GM18502 (cell line): ENCODE data around the gene IGF2BP3.
"Not testable (repeated sequence)": the region's sequence is repeated elsewhere in the genome, so short reads cannot be mapped to it uniquely, and the experiment has no call there.

Experiments
- ATAC-seq: cut with Tn5 transposase; IDR thresholded peaks from one replicate; pipeline ENCODE4 v1.9.1; 2021; ENCODE audit warnings: mild to moderate bottlenecking; ENCODE audit not compliant: unreplicated experiment, poor library complexity

The IGF2BP3 gene

DNA sequence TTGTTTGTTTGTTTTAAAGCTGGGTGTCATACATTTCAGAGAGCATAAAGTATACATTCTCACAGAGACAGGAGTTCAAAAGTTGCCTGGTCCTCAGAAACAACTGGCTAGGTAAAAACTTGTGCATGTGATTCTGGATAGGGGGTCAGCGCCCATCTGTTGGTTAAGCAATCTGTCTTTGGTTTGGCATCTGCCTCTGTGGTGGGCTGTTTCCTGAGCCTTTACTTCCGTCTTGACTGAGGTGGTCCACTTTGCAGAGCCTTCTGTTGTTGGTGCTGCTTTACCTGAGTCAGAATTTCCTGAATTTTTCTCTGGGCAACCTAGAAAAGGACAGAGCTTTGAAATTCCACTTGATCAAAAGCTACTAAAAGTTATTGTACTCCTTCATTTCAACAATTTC, 158.2 kb downstream of the IGF2BP3 start:
- not testable (repeated sequence) for ATAC-seq

DNA sequence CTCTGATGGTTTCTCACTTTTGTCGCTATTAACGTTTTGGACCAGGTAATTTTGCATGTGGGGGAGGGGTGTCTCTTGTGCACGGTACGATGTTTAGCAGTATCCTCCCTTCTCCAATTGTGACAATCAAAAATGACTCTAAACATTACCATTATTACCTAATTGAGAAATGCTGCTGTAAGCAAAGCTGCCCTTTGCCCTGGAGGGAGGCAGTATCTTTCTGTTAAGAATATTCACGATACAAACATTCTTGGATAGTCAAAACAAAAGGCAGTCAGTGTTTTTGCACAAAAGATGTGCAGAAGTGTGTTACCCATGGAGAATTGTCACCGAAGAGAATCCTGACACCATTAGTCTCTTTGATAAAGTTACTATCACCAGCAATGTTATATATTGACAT, 161.5 kb downstream of the IGF2BP3 start:
- ATAC-seq, result no peak

DNA sequence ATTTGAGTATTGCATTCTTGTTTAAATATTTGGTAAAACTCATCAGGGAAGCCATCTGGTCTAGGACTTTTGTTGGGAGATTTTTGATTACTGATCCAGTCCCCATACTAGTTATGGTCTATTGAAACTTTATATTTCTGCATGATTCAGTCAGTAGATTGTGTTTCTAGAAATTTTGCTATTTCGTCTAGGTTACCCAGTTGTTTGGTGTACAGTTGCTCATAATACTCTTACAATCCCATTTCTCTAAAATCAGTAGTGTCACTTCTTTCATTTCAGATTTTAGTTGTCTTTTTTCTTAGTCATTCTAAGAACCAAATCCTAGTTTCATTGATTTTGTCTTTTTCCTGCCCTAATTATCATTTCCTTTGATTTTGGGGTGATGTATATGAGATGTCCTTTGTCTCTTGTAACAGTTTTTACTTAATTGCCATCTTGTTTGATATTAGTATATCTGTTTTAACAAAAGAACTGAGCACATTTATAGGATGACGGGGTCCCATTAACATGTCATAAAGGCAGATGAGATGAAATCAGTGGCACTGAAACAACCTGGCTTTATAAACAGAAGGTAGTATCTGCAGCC, 163.3 kb downstream of the IGF2BP3 start:
- ATAC-seq, result no peak

DNA sequence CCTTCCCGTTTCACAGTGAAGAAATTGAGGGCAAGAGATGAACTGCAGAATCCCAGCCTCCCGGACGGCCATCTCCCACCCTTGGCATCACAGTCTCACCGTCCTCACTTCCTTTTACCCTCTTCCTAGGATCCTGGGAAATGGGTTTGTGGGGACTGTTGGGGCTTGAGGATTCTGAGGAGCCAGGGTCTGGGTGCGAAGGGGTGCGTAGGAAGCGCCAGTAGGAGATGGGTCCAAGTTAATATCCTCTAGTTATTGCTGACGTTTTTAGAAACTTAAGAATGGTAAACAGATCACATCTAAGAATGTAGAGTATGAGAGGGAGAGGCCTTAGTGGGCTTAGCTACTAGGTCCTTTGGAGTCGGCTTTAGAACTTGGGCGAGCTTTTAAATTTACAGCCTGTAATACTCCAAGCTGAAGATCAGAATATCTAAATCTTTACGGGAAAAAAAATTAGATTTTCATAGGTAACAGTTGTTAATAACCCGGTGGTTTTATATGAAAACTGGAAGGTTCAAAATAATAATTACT, 170.5 kb downstream of the IGF2BP3 start:
- peak; percentile 12 for ATAC-seq

DNA sequence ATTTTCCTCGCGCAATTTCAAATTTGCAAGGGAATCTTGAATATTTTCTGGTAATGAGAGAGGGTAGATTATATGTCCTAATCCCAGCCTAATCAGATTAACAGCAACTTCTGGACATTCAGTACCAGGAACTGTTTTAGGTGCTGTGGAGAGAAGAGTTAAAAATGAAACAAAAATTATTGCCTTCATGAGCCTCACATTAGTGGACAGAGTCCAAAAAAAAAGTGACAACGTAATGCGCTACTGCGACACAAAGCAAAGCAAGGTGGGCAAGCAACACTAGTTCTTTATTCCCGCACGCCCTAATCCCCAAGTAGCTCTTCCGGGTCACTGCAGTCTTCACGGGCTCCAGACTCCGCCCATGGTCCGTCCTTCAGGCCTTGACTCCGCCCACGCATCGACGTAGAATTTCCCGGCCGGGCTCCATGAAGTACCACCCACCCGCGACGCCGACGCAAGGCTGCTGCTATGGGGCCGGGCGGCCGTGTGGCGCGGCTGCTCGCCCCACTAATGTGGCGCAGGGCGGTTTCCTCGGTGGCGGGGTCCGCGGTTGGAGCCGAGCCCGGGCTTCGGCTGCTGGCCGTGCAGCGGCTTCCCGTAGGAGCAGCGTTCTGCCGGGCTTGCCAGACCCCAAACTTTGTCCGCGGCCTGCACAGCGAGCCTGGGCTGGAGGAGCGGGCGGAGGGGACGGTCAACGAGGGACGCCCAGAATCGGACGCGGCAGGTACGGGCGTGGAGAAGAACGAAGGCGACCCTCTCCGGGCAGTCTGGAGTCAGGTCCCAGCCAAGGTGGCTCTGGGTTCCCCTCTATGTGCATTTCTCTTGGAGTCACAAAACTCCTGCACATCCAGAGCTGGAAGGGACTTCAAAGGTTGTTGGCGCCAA, 171.2 kb downstream of the IGF2BP3 start, which contains the start of gene MALSU1:
Gene MALSU1 (plus strand): TSS at position 455 of the 885 bp plus-strand sequence. CDS start 14 bp downstream, at position 469.
- peak; percentile 99 for ATAC-seq

DNA sequence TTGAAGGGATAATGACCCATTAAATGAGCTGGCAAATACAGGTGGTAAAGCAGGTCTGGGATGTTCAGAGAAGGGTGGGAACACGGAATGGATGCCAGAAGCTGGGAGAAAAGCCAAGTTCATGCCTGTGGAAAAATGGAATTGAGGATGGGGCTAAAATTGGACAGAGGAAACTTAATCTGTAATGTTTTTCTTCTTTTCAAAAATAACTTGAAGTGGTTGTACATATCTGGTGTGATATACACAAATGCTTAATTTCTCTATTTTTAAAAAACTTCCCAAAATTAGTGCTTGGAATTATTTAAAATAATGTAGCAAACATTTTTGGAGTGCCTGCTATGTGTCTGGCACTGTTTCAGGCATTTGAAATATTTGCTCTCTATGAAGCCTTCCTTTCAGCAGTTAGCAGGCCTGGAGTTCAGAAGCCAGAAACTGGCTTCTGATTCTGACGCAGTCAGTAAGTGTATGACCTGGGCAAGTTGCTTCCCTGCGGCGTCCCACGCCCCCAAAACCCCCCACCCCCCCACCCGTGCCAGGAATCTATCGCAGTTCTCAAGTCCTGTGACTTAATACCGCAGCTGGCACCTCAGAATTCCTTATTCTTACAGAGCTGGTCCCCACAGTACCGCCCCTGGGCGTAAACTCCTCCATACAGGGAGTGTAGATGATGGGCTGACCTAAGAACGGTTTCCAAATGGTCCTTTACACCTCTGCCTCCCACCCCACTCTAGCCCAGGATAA, 172.0 kb downstream of the IGF2BP3 start:
- ATAC-seq, result no peak

DNA sequence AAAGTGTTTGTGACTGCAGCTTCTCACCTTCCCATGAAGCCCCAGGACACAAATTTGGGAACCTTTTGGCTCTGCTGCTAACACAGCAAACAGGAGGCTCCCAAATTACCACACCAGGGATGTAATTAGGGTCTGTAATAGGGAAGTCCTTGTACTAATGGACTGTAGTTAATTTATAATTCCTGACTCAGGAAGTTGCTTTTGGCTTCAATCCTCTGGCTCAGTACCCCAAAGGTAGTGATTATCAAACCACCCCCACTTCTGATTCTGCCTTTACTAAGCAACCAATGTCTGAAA, 174.9 kb downstream of the IGF2BP3 start:
- no peak for ATAC-seq

DNA sequence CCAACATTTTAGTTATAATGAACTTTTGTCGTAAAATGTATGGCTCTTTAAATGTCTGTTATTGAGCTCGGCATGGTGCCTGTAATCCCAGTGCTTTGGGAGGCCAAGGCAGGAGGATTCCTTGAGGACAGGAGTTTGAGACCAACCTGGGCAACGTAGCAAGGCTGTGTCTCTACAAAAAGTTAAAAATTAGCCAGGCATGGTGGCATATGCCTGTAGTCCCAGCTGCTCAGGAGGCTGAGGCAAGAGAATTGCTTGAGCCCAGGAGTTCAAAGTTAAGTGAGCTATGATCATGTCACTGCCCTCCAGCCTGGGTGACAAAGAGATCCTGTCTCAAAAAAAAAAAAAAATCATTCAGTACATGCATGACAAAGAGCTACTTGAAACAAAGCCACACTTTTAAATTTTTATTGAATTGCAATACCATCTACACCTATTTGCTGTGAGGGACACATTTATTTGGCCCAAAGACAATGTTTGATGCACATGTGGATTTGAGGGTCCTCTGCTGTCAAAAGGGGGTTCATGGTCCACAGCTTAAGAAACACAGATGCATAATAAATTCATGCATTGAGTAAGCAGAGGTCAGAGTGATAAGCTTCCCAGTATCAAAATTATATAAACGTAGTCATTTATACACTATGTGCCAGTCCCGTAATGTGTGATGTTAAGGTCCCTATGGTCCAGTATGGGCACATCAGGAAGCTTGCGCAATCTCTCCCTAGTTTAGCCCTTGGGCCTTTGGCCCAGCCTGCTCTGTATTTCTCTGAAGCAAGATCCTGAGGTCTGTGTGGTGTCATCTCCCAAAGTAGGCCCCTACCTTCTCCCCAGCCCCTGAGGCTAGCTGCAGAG, 175.5 kb downstream of the IGF2BP3 start:
- no peak for ATAC-seq

DNA sequence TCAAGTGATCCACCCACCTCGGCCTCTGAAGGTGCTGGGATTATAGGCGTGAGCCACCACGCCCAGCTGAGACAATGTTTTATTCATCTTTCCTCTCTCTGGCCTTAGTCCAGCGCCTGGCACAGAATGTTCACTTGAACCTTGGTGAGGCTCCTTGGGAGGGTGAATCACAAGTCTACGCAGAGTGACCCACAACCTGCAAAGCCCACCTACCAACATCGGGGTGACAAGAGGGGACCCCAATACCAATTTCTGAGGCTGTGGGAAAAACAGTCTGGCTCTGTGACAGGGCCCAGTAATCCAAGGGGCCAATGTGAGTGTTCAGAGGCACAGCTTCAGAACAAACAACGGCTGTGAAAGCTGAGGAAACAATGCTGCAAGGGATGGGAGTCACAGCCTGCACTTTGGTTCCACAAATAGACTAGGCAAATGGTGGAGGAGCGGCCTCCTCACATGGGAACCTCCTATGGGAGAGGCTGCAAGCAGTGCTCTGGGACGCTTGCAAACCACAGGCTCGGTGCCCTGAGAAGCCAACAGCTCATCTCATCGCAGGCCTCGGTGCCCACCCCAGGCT, 176.7 kb downstream of the IGF2BP3 start:
- ATAC-seq, result no peak

DNA sequence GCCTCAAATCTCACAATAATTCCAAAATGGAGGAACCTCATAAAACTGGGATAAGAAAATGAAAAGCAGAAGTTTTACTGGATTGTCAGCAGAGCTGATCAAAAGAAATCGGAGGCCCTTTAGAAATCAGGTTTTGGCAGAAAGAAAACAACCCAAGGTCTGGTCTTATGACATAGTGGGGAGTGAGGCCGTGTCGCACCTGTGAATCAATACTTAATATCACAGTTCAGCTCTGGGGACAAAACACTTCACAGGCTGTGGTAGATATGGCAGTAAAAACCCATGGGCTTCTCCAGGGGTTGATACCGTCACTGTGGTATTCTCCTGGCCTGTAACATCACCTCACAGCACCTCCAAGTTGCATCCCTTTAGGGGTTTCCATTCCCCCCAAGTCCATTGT, 177.7 kb downstream of the IGF2BP3 start:
- no peak for ATAC-seq

DNA sequence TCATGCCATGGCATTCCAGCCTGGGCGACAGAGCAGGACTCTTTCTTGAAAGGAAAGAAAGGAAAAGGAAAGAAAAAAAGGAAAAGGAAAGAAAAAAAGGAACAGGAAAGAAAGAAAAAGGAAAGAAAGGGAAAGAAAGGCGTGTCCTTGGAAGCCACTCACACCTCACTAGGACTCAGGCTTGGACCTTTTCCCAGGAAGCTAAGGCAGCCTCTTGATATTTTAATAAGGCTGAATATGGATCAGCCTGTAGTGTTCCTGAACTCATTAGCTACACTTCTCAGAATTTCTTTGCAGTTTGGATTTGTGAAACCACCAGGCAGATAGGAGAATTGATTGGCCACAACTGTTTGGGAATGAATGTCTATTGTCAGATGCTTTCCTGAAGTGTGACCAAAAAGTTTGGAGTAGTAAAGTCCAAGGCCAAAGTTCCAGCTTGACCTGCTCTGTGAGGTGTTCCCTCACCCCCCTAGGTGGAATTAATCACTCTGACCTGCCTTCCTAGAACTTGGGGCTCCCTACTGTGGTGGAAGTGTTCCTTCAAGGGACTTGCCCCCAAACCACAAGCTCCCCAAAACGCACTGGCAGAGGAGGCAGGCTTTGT, 178.2 kb downstream of the IGF2BP3 start:
- no peak for ATAC-seq

DNA sequence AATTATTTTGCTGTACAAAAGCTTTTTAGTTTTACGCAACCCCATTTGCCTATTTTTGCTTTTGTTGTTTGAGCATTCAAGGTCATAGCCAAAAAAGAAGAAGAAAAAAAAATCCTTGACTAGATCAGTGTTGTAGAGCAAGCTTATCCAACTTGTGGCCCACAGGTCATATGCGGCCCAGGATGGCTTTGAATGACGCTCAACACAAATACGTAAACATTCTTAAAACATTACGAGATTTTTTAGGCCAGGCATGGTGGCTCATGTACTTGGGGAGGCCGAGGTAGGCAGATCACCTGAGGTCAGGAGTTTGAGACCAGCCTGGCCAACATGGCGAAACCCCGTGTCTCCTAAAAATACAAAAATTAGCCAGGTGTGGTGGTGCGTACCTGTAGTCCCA, 179.3 kb downstream of the IGF2BP3 start:
- no peak for ATAC-seq

DNA sequence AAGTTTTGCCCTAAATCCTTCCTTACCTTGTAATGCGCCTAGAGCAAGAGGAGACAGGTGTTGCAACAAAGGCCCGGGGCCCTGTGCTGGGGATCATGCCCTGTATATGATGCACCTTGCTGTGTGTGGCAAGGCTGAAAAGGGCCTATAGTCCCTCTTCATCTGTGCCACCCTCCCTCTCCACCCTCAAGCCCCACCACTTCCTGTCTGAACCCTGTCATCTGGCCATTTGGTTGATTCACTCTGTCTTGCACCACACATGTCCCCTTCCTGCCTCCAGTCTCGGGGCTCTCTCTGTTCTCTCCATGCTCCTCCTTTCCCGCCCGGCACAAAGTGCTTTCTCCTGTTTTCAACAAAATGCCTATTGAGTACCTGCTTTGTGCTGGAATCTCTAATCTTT, 182.7 kb downstream of the IGF2BP3 start:
- ATAC-seq, result no peak

DNA sequence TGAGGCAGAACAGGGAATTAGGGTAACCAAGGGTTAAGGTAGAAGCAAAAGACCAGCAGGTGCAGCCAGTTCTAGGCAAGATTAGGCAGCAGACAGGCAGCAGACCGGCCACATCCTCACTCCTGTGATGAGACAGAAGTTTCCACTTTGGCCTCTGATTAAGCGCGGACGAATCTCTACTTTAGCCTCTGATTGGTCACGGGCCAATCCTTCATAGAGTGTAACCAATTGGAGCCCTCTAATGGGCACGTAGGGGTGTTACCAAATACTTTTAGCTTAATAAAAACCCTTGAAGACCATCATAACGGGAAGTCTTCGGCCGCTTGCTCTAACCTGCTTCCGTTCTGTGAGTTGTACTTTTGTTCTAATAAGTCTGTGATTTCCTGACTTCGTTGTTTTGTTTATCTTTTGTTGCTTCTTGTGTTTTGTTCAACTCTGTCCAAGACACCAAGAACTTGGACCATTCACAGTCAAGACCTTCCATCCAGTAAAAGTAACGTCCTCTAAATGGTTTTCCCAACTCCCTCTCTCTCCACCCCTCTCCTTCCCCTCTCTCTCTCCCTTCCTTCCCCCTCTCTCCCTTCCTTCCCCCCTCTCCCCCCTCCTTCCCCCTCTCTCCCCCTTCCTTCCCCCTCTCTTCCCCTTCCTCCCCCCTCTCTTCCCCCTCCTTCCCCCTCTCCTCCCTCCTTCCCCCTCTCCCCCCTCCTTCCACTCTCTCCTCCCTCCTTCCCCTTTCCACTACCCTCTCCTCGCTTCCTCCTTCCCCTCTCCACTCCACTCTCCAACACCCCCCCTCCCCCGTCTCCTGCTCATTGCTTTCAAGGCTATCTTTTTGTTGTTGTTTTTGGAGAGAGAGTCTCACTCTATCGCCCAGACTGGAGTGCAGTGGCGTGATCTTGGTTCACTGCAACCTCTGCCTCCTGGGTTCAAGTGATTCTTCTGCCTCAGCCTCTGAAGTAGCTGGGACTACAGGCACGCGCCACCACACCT, 184.3 kb downstream of the IGF2BP3 start:
- no peak for ATAC-seq

DNA sequence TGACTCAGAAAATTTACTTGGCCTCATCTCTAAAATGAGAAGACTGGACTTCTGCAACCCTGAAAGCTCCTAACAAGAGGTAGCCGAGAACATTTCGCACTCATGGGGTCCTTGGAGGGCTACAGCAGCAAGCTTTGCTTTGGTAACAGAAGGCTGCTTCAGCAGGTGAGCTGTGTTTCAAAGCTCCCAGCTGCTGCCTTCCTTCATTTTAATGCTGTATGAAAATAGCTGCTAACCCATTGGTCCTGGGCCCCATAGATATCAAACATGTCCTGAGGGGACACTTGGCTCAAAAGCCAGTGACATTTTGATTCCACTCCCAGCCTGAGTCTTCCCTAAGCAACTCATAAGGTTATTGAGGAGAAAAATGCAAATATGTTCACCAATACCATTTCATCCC, 185.4 kb downstream of the IGF2BP3 start:
- ATAC-seq, result no peak

DNA sequence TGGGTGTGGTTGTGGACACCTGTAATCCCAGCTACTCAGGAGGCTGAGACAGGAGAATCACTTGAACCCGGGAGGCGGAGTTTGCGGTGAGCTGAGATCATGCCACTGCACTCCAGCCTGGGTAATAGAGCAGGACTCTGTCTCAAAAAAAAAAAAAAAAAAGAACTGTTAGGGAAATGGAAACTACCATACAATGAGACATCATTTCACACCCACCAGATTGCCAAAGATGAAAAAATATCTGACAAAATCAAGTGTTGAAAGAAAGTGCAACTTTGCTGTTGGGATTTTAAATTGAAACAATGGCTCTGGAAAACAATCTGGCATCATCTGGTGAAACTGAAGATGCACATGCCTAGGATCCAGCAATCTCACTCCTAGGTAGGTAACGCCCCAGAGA, 187.2 kb downstream of the IGF2BP3 start:
- no peak for ATAC-seq

DNA sequence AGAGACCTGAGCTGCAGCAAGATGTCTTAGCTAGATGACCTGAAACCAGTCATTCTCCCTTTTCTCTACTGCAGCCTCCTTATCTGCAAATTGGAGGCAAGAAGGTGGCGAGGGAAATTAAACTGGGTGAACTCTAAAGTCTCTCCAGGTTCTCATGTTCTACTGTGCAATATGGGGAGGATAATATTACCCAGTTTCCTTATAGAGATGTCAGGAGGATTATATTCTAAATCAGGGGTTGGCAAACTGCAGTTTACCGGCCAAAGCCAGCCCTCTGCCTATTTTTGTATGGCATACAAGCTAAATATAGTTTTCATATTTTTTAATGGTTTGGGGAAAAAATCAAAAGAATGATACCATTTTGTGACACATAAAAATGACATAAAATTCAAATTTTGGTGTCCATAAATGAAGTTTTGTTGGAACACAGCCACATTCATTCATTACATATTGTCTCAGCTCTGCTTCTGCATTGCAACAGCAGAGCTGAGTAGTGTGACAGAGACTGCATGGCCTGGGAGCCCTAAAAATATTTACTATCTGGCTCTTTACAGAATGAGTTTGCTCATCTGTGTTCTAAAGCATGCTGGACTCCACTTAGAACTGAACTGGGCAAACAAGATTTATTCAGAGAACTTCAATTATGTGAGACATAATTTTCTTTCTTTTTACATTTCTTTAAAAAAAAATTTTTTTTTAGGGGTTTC, 190.3 kb downstream of the IGF2BP3 start:
- no peak for ATAC-seq
